ENCODE measurements around the gene SMIM7. TPM values are rescaled to one million over a fixed set of nuclear protein-coding genes. Genes with fewer than 3 reads are reported as not detected.

The SMIM7 gene
- total RNA-seq, 2 donors from 2014 or later, result 40.5 to 96.2 TPM

- no peak overlapping the region for H3K27ac ChIP-seq
- DNase-seq, result no peak
- no peak for TF ChIP-seq CTCF (IDR thresholded peaks at IDR 0.05)
- no peak for TF ChIP-seq POLR2A (IDR thresholded peaks at IDR 0.05)
- no peak for ATAC-seq
- H3K4me3 ChIP-seq, result no peak overlapping the region
- H3K36me3 ChIP-seq (replicated peaks in 1 of 2; ENCODE audit: insufficient read depth in 1 of 2, low read depth in 2 of 2), result no peaks in the 10 kb centered on the region
- intact Hi-C loops (cut with DNase I), result no loop called here
- no peaks in the 10 kb centered on the region for H3K27me3 ChIP-seq
- 78 to 95% methylated on average over 5 of the region's 5 CpGs for WGBS, 2 donors
- H3K9me3 ChIP-seq, result no peaks in the 10 kb centered on the region
- H3K4me1 ChIP-seq, result no peaks in the 10 kb centered on the region
Measured at GRCh38 chr19:16668176-16668575, 8.2 kb upstream of the SMIM7 start.

- ATAC-seq (no peak), DNase-seq (peak; percentile 16 to 37 (median 28))
- Histone ChIP-seq H3K4me1 (peaks cover 35% of the 10 kb centered on the region), H3K9me3 (no peaks in the 10 kb centered on the region), H3K36me3 (replicated peaks in 1 of 2; ENCODE audit: insufficient read depth in 1 of 2, low read depth in 2 of 2) (peaks cover 0 to 10% of the 10 kb centered on the region in 2 donors), H3K27ac (peak overlapping the region in 3 of 4 donors; percentile 23 to 66 (median 57)), H3K4me3 (peak overlapping the region; percentile 38 to 66), H3K27me3 (no peaks in the 10 kb centered on the region)
- intact Hi-C loops (cut with DNase I), result no loop called here
- WGBS, 2 donors, result 1 to 4% methylated on average over 12 to 31 of the region's 31 CpGs
- TF ChIP-seq CTCF (IDR thresholded peaks at IDR 0.05) (no peak), POLR2A (IDR thresholded peaks at IDR 0.05) (no peak)
Measured at GRCh38 chr19:16661480-16662034, 1.6 kb upstream of the SMIM7 start.

- intact Hi-C loops (cut with DNase I), result no loop called here
- peak within 1 kb of the TSS; percentile 66 to 88 for H3K4me3 ChIP-seq
- peak; percentile 41 to 66 (median 46) for DNase-seq
- no peaks in the 10 kb centered on the region for H3K9me3 ChIP-seq
- peaks cover 35% of the 10 kb centered on the region for H3K4me1 ChIP-seq
- no peaks in the 10 kb centered on the region for H3K27me3 ChIP-seq
- whole genome bisulfite sequencing, 2 donors, result 1 to 3% methylated on average over 9 to 37 of the region's 76 CpGs
- H3K27ac ChIP-seq, result peak within 1 kb of the TSS; percentile 83 to 93 (median 86)
- peaks cover 0 to 13% of the 10 kb centered on the region in 2 donors for H3K36me3 ChIP-seq (replicated peaks in 1 of 2; ENCODE audit: insufficient read depth in 1 of 2, low read depth in 2 of 2)
- no peak for TF ChIP-seq CTCF (IDR thresholded peaks at IDR 0.05)
- TF ChIP-seq POLR2A (IDR thresholded peaks at IDR 0.05), result peak in 2 of 3 donors; percentile 27 to 43
- peak; percentile 25 for ATAC-seq
Measured at GRCh38 chr19:16660763-16661479, 977 bp upstream of the SMIM7 start, which contains the start of gene TMEM38A. TMEM38A (plus strand) TSS chr19:16661139; CDS start chr19:16661218, 79 bp downstream.

- 2 to 11% methylated on average over 7 to 14 of the region's 14 CpGs for WGBS, 2 donors
- DNase-seq (no peak), ATAC-seq (no peak)
Measured at GRCh38 chr19:16659464-16659831, 496 bp downstream of the SMIM7 start.

More at GRCh38 chr19:16659464-16659831, 496 bp downstream of the SMIM7 start:
- Histone ChIP-seq H3K4me3 (peak overlapping the region; percentile 60 to 88), H3K4me1 (peaks cover 35% of the 10 kb centered on the region), H3K27ac (peak overlapping the region; percentile 83 to 93 (median 86)), H3K36me3 (replicated peaks in 1 of 2; ENCODE audit: insufficient read depth in 1 of 2, low read depth in 2 of 2) (peaks cover 0 to 20% of the 10 kb centered on the region in 2 donors), H3K27me3 (no peaks in the 10 kb centered on the region), H3K9me3 (no peaks in the 10 kb centered on the region)
- TF ChIP-seq POLR2A (IDR thresholded peaks at IDR 0.05) (no peak), CTCF (IDR thresholded peaks at IDR 0.05) (no peak)
- intact Hi-C loops (cut with DNase I), result no loop called here

Data from body of pancreas (tissue), 4 donors.